Stimulated activated CD8-positive, alpha-beta memory T cell treated with anti-CD3 and anti-CD28 coated beads, Interleukin-4, amount 100 ng/mL, for 24 hours (primary cell): Measurements from ENCODE around the gene PDXK.

Experiments
- DNase-seq: peaks from one replicate; pipeline ENCODE4 v3.0.0-alpha.2; 2020; ENCODE audit warnings: low read depth

PDXK gene

GRCh38 chr21:43764576-43765495 lies 45.9 kb downstream of the PDXK start:
- no peak for DNase-seq

GRCh38 chr21:43766734-43767497 lies 48.0 kb downstream of the PDXK start:
- DNase-seq = no peak

GRCh38 chr21:43767498-43767983 lies 48.6 kb downstream of the PDXK start:
- DNase-seq = no peak

- no peak for DNase-seq
These were observed 49.3 kb downstream of the PDXK start for GRCh38 chr21:43767984-43768867.

GRCh38 chr21:43768868-43769167 lies 49.9 kb downstream of the PDXK start:
- DNase-seq = no peak

- no peak for DNase-seq
These were observed 50.5 kb downstream of the PDXK start for GRCh38 chr21:43769325-43769958.

- no peak for DNase-seq
These were observed 51.2 kb downstream of the PDXK start for GRCh38 chr21:43770066-43770655.

- no peak for DNase-seq
These were observed 52.3 kb downstream of the PDXK start for GRCh38 chr21:43771199-43771675.

- DNase-seq = no peak
These were observed 52.9 kb downstream of the PDXK start for GRCh38 chr21:43771698-43772424.

GRCh38 chr21:43772425-43772821 lies 53.5 kb downstream of the PDXK start:
- DNase-seq = no peak

GRCh38 chr21:43774163-43774562 lies 55.2 kb downstream of the PDXK start:
- no peak for DNase-seq

GRCh38 chr21:43775190-43775589 lies 56.3 kb downstream of the PDXK start:
- no peak for DNase-seq

- peak; percentile 83 for DNase-seq
These were observed 57.0 kb downstream of the PDXK start, which contains the start of gene CSTB for GRCh38 chr21:43775795-43776430. Gene CSTB, minus strand, starts transcription at chr21:43776308. Its CDS starts 39 bp downstream, at chr21:43776269.

GRCh38 chr21:43777953-43778352 lies 59.0 kb downstream of the PDXK start:
- no peak for DNase-seq

GRCh38 chr21:43778469-43779335 lies 59.8 kb downstream of the PDXK start:
- DNase-seq = no peak

GRCh38 chr21:43779660-43780059 lies 60.7 kb downstream of the PDXK start:
- no peak for DNase-seq

- no peak for DNase-seq
These were observed 62.9 kb downstream of the PDXK start for GRCh38 chr21:43781846-43782245.

GRCh38 chr21:43782431-43783097 lies 63.6 kb downstream of the PDXK start:
- DNase-seq = no peak
